ENCODE measurements around the gene CCDC33.

GRCh38 chr15:74252291-74252690 lies 16.2 kb downstream of the CCDC33 start:
- no peak for TF ChIP-seq NRF1 (IDR thresholded peaks at IDR 0.05; ENCODE audit: low read depth, low read length)
- no peak for TF ChIP-seq CTCF (IDR thresholded peaks at IDR 0.05)
- TF ChIP-seq SMC3 (IDR thresholded peaks at IDR 0.05; ENCODE audit: low read depth, low read length) = no peak
- TF ChIP-seq GATA2 (CRISPR knock-in tag; IDR thresholded peaks at IDR 0.05) = no peak
- no peak for TF ChIP-seq TEAD4 (IDR thresholded peaks at IDR 0.05; ENCODE audit: borderline replicate concordance, insufficient read depth)
- no peak for TF ChIP-seq MAX (IDR thresholded peaks at IDR 0.05; ENCODE audit: low read depth)
- TF ChIP-seq REST (IDR thresholded peaks at IDR 0.05; ENCODE audit: low read depth, low read length) = no peak
- TF ChIP-seq TAF1 (IDR thresholded peaks at IDR 0.05; ENCODE audit: borderline replicate concordance, low read depth, low read length) = no peak
- TF ChIP-seq RFX5 (IDR thresholded peaks at IDR 0.05; ENCODE audit: low read length) = no peak
- no peak for TF ChIP-seq FOXM1 (IDR thresholded peaks at IDR 0.05; ENCODE audit: low read depth)
- no peak for TF ChIP-seq RAD21 (IDR thresholded peaks at IDR 0.05; ENCODE audit: low read length)
